Transverse colon (tissue), 4 donors: ENCODE data around the gene PLCD3. TPM values are rescaled to one million over a fixed set of nuclear protein-coding genes. Genes with fewer than 3 reads are reported as not detected.

Source experiments
- DNase-seq: peaks from one replicate; pipeline ENCODE4 v3.0.0-alpha.2; 2019
- H3K27ac ChIP-seq, 4 donors: fragments of 200-600 bp; sonication (generic); 2 replicates each; pipeline ENCODE4 v1.5.1; 2016 to 2018; ENCODE audit warnings: inconsistent platforms in 4 of 4
- H3K27me3 ChIP-seq: fragments of 200-600 bp; sonication (generic); 2 replicates; pipeline ENCODE4 v1.5.1; 2017; ENCODE audit warnings: inconsistent platforms
- H3K36me3 ChIP-seq, 4 donors: fragments of 200-600 bp; sonication (generic); 2 replicates each; pipeline ENCODE4 v1.5.1; 2017 to 2019; ENCODE audit warnings: inconsistent platforms in 4 of 4
- H3K4me1 ChIP-seq, 4 donors: fragments of 200-600 bp; sonication (generic); 2 replicates each; pipeline ENCODE4 v1.5.1; 2017 to 2020; ENCODE audit warnings: inconsistent platforms in 4 of 4
- H3K4me3 ChIP-seq, 4 donors: fragments of 200-600 bp; sonication (generic); 1 replicate in 1 of 4; 2 replicates in 3 of 4; pipeline versions ENCODE4 v1.5.1 to v1.6.1; 2017 to 2019; ENCODE audit warnings: inconsistent platforms in 4 of 4
- H3K9me3 ChIP-seq, 2 donors: fragments of 200-600 bp; sonication (generic); 2 replicates each; pipeline ENCODE4 v1.5.1; 2017 to 2019; ENCODE audit warnings: inconsistent platforms in 2 of 2
- CTCF ChIP-seq, 5 experiments: fragments of 200-600 bp in 3 of 5; fragments of 450-650 bp in 2 of 5; sonication (generic) in 3 of 5; IDR thresholded peaks; 1 replicate in 2 of 5; 2 replicates in 3 of 5; pipeline ENCODE4 v1.5.1; 2016 to 2017; ENCODE audit warnings: antibody characterized with exemption in 5 of 5, inconsistent platforms in 3 of 5, mild to moderate bottlenecking in 2 of 5, moderate library complexity in 1 of 5
- EP300 ChIP-seq: sonication (generic); formaldehyde crosslinking; IDR thresholded peaks from one replicate; pipeline ENCODE4 v1.6.1; 2017; ENCODE audit warnings: antibody characterized with exemption, low read depth
- POLR2A ChIP-seq: fragments of 450-650 bp; IDR thresholded peaks from one replicate; pipeline ENCODE4 v1.6.1; 2016; ENCODE audit warnings: antibody characterized with exemption, mild to moderate bottlenecking, moderate library complexity
- POLR2AphosphoS5 ChIP-seq, 3 donors: sonication (generic); formaldehyde crosslinking; IDR thresholded peaks; one replicate each; pipeline ENCODE4 v1.6.1; 2016; ENCODE audit warnings: antibody characterized with exemption in 3 of 3
- WGBS, 2 donors: methylation state at CpG; one replicate each; pipeline ENCODE4 v1.1.5; 2018; ENCODE audit warnings: low coverage in 1 of 2; 5-methylcytosine and 5-hydroxymethylcytosine counted together
- in situ Hi-C, 4 donors: fragments of 200-750 bp; cut with MboI; loops; one replicate each; pipeline versions ENCODE4 v1.15.0 to v1.15.1; 2017; ENCODE audit warnings: low sequenced_read_pairs in 3 of 4, low pct_ligation_motif_present in 1 of 4, low pct_unique_long_range_greater_than_20kb in 1 of 4
- intact Hi-C: fragments of 100-400 bp; cut with DNase I; formaldehyde crosslinking; loops from one replicate; pipeline ENCODE4 v1.15.1; 2023; ENCODE audit warnings: low total_unique reads
- total RNA-seq, 4 donors: library from RNA; depleted of rRNA; stranded (reverse); fragments of >200 nt; gene quantifications; one replicate each; pipeline ENCODE4 v1.1.0, GENCODE V29; 2016

The PLCD3 gene
- total RNA-seq, 4 donors from 2014 or later = 157 to 369 (median 335) TPM

- no peak overlapping the region for H3K4me3 ChIP-seq
- intact Hi-C loops = loop anchor here (10.0 kb wide), 1 partner anchor 179 kb away; no protein-coding TSS in a partner anchor
- in situ Hi-C loops = loop anchor here in 2 of 4 donors (10.0 kb wide), 2 partner anchors 179 to 189 kb away; partner anchors contain the start of gene GFAP (in 1 of the 2)
- DNase-seq = no peak
- no peaks in the 10 kb centered on the region for H3K9me3 ChIP-seq
- 84% methylated on average over 9 of the region's 9 CpGs; no CpG with 5 or more reads in 1 of the 2 donors for WGBS, 2 donors
- no peak overlapping the region for H3K27ac ChIP-seq
- TF ChIP-seq EP300 (no peak), POLR2A (no peak), POLR2AphosphoS5 (IDR thresholded peaks at IDR 0.05) (no peak), CTCF (IDR thresholded peaks at IDR 0.05) (no peak)
- peaks cover 5 to 7% (median 7%) of the 10 kb centered on the region in 4 donors for H3K4me1 ChIP-seq
- H3K36me3 ChIP-seq = peaks cover 0 to 49% (median 21%) of the 10 kb centered on the region in 4 donors
- no peaks in the 10 kb centered on the region for H3K27me3 ChIP-seq
These were observed 29.0 kb downstream of the PLCD3 start for GRCh38 chr17:45103269-45103795.

- H3K36me3 ChIP-seq = peaks cover 0 to 54% (median 23%) of the 10 kb centered on the region in 4 donors
- in situ Hi-C loops = loop anchor here in 2 of 4 donors (10.0 kb wide), 2 partner anchors 178 to 188 kb away; partner anchors contain the start of gene GFAP (in 1 of the 2)
- 95% methylated on average over 9 of the region's 9 CpGs; no CpG with 5 or more reads in 1 of the 2 donors for WGBS, 2 donors
These were observed 29.5 kb downstream of the PLCD3 start for GRCh38 chr17:45102856-45103255.

GRCh38 chr17:45101883-45102811 lies 30.2 kb downstream of the PLCD3 start:
- H3K4me3 ChIP-seq = no peak overlapping the region
- no peaks in the 10 kb centered on the region for H3K27me3 ChIP-seq
- H3K9me3 ChIP-seq = no peaks in the 10 kb centered on the region
- in situ Hi-C loops (loop anchor here in 2 of 4 donors (10.0 kb wide), 2 partner anchors 177 to 187 kb away; partner anchors contain the start of gene GFAP (in 1 of the 2)), intact Hi-C loops (loop anchor here (10.0 kb wide), 1 partner anchor 177 kb away; no protein-coding TSS in a partner anchor)
- peaks cover 0 to 61% (median 24%) of the 10 kb centered on the region in 4 donors for H3K36me3 ChIP-seq
- 88% methylated on average over 12 of the region's 12 CpGs; no CpG with 5 or more reads in 1 of the 2 donors for WGBS, 2 donors
- DNase-seq = no peak
- TF ChIP-seq CTCF (IDR thresholded peaks at IDR 0.05) (no peak), EP300 (no peak), POLR2A (no peak), POLR2AphosphoS5 (IDR thresholded peaks at IDR 0.05) (no peak)
- H3K4me1 ChIP-seq = peaks cover 5 to 8% (median 7%) of the 10 kb centered on the region in 4 donors
- peak overlapping the region in 1 of 4 donors; percentile 28 for H3K27ac ChIP-seq

More at GRCh38 chr17:45102856-45103255, 29.5 kb downstream of the PLCD3 start:
- no peak for TF ChIP-seq POLR2A
- TF ChIP-seq CTCF (IDR thresholded peaks at IDR 0.05) = no peak
- TF ChIP-seq EP300 = no peak
- no peak for TF ChIP-seq POLR2AphosphoS5 (IDR thresholded peaks at IDR 0.05)
- Histone ChIP-seq H3K4me3 (no peak overlapping the region), H3K4me1 (peaks cover 5 to 8% (median 7%) of the 10 kb centered on the region in 4 donors), H3K27me3 (no peaks in the 10 kb centered on the region), H3K9me3 (no peaks in the 10 kb centered on the region), H3K27ac (no peak overlapping the region)
- intact Hi-C loops = loop anchor here (10.0 kb wide), 1 partner anchor 178 kb away; no protein-coding TSS in a partner anchor
- DNase-seq = no peak
